Spleen (tissue), 7 donors: ENCODE results near the gene IL36RN.

ENCODE experiments used
- POLR2A ChIP-seq, 3 donors: fragments of 450-650 bp; IDR thresholded peaks; one replicate each; pipeline ENCODE4 v1.5.1; 2017; ENCODE audit warnings: antibody characterized with exemption in 3 of 3, mild to moderate bottlenecking in 1 of 3
- TF ChIP-seq, protein P1 (sequence below), 11 experiments: fragments of 200-600 bp in 7 of 11; fragments of 450-650 bp in 4 of 11; sonication (generic) in 4 of 11; IDR thresholded peaks in 8 of 11; conservative IDR thresholded peaks in 3 of 11; 1 replicate in 7 of 11; 2 replicates in 4 of 11; pipeline versions ENCODE4 v1.4.0 to v1.8.0; 2016 to 2021; ENCODE audit warnings: antibody characterized with exemption in 11 of 11, inconsistent platforms in 4 of 11, mild to moderate bottlenecking in 1 of 11
- donor health status: DM: no; HTN: no; CAD: no; lungs with moderate emphysema.
- donor health status: DM: no; HTN: no; CAD: no.
- donor health status: DM: no; HTN: no; CAD: no.

DNA sequence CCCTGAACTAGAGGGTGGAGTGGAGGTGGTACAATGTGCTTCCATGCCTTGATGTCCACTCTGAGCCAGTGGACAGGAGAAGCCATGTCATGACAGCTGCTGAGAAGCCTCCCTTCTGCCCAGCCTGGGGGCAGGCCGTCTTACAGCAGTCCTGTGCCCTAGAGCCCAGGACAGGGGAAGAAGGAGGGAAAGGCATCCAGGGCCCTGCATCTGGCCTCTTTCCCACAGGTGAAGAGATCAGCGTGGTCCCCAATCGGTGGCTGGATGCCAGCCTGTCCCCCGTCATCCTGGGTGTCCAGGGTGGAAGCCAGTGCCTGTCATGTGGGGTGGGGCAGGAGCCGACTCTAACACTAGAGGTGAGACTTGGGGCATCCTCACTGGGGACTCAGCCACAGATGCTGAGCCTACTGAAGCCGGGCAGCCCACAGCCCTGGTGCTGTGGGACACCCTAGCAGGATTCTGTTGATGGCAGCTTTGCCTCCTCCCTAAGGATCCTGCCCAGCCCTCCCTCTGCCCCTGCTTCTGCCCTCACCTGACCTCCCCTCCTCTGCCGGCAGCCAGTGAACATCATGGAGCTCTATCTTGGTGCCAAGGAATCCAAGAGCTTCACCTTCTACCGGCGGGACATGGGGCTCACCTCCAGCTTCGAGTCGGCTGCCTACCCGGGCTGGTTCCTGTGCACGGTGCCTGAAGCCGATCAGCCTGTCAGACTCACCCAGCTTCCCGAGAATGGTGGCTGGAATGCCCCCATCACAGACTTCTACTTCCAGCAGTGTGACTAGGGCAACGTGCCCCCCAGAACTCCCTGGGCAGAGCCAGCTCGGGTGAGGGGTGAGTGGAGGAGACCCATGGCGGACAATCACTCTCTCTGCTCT lies 3.1 kb downstream of the IL36RN start:
- TF ChIP-seq POLR2A (IDR thresholded peaks at IDR 0.05), result no peak
- TF ChIP-seq, protein P1, sequence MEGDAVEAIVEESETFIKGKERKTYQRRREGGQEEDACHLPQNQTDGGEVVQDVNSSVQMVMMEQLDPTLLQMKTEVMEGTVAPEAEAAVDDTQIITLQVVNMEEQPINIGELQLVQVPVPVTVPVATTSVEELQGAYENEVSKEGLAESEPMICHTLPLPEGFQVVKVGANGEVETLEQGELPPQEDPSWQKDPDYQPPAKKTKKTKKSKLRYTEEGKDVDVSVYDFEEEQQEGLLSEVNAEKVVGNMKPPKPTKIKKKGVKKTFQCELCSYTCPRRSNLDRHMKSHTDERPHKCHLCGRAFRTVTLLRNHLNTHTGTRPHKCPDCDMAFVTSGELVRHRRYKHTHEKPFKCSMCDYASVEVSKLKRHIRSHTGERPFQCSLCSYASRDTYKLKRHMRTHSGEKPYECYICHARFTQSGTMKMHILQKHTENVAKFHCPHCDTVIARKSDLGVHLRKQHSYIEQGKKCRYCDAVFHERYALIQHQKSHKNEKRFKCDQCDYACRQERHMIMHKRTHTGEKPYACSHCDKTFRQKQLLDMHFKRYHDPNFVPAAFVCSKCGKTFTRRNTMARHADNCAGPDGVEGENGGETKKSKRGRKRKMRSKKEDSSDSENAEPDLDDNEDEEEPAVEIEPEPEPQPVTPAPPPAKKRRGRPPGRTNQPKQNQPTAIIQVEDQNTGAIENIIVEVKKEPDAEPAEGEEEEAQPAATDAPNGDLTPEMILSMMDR (IDR thresholded peaks at IDR 0.05 in 8 of 11, conservative IDR thresholded peaks at IDR 0.05 in 3 of 11), result no peak
